Embryonic facial prominence (tissue), 1 donor: ENCODE measurements around the gene CAPN5.

ENCODE experiments used
- DNase-seq: peaks from one replicate; pipeline ENCODE4 v3.0.0-alpha.2; 2016; ENCODE audit errors: extremely low spot score

Gene CAPN5

GRCh38 chr11:77118971-77119370, 52.2 kb downstream of the CAPN5 start:
- DNase-seq: no peak

GRCh38 chr11:77119531-77119936, 52.8 kb downstream of the CAPN5 start:
- DNase-seq: no peak

- no peak for DNase-seq
Measured at GRCh38 chr11:77120571-77120970, 53.8 kb downstream of the CAPN5 start.

- DNase-seq: no peak
Measured at GRCh38 chr11:77121096-77121640, 54.4 kb downstream of the CAPN5 start.

GRCh38 chr11:77121876-77122575, 55.3 kb downstream of the CAPN5 start:
- DNase-seq: no peak

- no peak for DNase-seq
Measured at GRCh38 chr11:77122576-77123212, 55.9 kb downstream of the CAPN5 start.

DNA sequence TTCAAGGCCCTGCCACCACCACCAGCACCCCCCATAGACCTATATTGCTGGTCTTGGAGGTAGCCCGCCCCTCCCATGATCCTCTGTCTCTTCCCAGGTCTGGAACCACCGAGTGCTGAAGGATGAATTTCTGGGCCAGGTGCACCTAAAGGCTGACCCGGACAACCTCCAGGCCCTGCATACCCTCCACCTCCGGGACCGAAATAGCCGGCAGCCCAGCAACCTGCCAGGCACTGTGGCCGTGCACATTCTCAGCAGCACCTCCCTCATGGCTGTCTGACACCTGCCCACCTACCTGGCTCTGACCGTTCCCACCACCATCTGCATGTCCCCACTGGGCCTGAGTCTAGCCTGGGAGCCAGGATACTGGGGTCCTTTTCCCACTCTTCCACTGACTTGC, 56.8 kb downstream of the CAPN5 start:
- DNase-seq: no peak

GRCh38 chr11:77124041-77124440, 57.3 kb downstream of the CAPN5 start:
- DNase-seq: no peak

DNA sequence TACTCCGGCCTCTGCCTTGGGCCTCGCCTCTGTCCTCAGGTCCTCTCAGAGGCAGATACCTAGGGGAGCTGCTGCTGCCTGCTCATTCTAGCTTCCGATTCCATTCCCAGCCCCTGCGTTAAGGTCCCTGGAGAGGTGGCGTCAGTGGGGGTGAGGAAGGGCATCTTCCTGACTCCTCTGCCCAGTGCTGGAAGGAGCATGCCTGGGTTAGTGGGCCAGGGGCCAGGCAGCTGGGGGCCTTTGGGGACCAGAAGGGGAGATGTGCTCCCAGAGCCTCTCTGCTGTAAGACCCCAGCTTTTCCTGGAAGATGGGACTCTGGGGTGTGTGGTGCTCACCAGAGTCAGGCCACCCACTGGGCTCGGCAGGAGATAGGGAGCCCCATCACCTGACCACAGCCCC, 57.7 kb downstream of the CAPN5 start:
- no peak for DNase-seq

GRCh38 chr11:77125191-77125590, 58.4 kb downstream of the CAPN5 start:
- DNase-seq: no peak

DNA sequence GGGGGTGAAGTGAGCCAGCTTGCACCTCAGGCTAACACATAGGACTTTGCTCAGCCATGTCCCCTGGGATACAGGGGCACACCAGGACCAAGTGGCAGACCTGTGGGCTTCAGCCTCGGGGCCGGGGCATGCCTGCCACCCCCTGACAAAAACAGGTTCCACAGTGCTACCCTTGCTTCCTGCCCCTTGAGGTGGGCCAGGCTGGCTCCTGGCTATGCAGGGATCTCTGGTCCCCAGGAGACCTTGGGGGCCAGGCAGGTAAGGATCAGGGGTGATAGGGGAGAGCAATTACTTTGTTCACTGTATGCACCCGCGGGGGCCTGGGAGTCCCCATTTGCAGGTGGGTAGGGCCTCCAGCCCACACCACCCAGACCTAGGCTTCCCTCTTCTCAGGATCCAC, 58.9 kb downstream of the CAPN5 start:
- DNase-seq: no peak

GRCh38 chr11:77126156-77126775, 59.5 kb downstream of the CAPN5 start:
- DNase-seq: no peak

- DNase-seq: no peak
Measured at GRCh38 chr11:77126861-77127234, 60.1 kb downstream of the CAPN5 start.

DNA sequence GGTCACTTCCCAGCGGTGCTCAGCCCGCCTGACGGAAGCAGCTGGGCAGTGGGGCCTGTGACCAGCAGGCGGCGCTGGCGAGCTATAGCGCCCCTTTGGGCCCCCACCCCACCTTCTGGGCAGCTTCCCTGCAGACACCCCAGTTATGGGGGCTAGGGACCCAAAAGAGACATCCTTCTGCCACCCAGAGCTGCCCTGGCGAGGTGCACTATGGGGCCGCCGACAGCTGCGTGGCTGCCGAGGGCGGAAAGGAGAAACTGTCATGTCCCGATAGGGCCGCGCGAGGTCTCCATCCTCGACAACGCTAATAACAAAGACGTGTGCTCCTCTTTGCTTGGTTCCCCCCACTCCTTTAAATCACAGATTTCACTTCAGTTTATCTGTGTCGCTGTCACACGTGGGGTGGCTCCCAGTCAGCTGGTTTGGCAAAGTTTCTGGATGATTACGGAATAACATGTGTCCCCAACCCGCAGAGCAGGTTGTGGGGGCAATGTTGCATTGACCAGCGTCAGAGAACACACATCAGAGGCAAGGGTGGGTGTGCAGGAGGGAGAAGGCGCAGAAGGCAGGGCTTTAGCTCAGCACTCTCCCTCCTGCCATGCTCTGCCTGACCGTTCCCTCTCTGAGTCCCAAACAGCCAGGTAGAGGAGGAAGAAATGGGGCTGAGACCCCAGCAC, 60.6 kb downstream of the CAPN5 start:
- DNase-seq: peak; percentile 23

GRCh38 chr11:77127920-77128691, 61.3 kb downstream of the CAPN5 start, which contains the start of gene MYO7A:
Gene MYO7A, plus strand, starts transcription at chr11:77128246. Its CDS starts 2,389 bp downstream, at chr11:77130635.
- DNase-seq: no peak

GRCh38 chr11:77129069-77129841, 62.5 kb downstream of the CAPN5 start:
- no peak for DNase-seq

- no peak for DNase-seq
Measured at GRCh38 chr11:77129842-77130756, 63.3 kb downstream of the CAPN5 start.

GRCh38 chr11:77130763-77131513, 64.2 kb downstream of the CAPN5 start:
- DNase-seq: no peak

- DNase-seq: no peak
Measured at GRCh38 chr11:77131560-77131959, 64.8 kb downstream of the CAPN5 start.
